Esophagus muscularis mucosa (tissue), 4 donors: ENCODE data around the gene EFCAB14.

Source experiments
- EP300 ChIP-seq: sonication (generic); formaldehyde crosslinking; IDR thresholded peaks from one replicate; pipeline ENCODE4 v1.6.1; 2017; ENCODE audit warnings: antibody characterized with exemption
- POLR2A ChIP-seq: fragments of 450-650 bp; IDR thresholded peaks from one replicate; pipeline ENCODE4 v1.6.1; 2017; ENCODE audit warnings: antibody characterized with exemption, moderate library complexity, mild to moderate bottlenecking, low read depth
- POLR2AphosphoS5 ChIP-seq, 2 donors: sonication (generic); formaldehyde crosslinking; IDR thresholded peaks; one replicate each; pipeline ENCODE4 v1.6.1; 2017; ENCODE audit warnings: antibody characterized with exemption in 2 of 2
- TF ChIP-seq, protein P1 (sequence below), 3 experiments: fragments of 200-600 bp in 2 of 3; fragments of 450-650 bp in 1 of 3; sonication (generic) in 2 of 3; IDR thresholded peaks; one replicate each; pipeline ENCODE4 v1.5.1; 2017 to 2019; ENCODE audit warnings: antibody characterized with exemption in 3 of 3, mild to moderate bottlenecking in 2 of 3, moderate library complexity in 1 of 3

DNA sequence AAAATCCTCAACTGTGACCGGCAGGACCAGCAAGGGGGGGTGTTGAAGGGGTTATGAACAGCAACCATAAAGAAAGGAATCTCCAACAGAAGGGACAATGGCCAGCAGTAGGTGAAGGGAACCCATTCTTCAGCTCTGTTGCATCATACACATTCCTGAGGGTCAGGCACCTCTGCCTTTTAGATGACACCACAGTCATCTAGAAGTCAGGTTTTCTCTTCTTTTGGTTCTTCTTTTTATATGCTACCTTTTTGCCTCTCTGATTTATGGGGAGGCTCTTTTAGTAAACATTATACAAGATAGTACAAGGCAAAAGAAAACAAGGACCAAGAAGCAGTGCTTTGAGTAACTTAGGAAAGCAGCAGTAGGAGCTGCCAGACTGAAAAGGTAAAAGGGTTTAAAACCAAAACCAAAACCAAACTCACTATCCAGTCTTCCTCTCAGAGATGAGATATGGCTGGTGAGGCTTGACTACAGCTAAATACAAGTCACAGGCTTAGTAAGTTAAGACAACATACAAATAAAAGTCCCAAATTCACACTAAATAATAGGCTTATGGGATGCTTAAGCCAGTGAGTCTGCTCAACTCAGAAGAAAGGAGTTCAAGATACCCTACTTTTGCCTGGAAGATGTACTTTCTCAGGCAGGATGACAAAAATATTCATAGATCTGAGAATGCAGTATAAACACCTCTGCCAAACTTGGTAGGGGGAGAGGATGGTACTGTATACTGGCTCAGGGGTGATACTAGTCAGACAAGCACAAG is 43.2 kb downstream of the EFCAB14 start:
- TF ChIP-seq, protein P1, sequence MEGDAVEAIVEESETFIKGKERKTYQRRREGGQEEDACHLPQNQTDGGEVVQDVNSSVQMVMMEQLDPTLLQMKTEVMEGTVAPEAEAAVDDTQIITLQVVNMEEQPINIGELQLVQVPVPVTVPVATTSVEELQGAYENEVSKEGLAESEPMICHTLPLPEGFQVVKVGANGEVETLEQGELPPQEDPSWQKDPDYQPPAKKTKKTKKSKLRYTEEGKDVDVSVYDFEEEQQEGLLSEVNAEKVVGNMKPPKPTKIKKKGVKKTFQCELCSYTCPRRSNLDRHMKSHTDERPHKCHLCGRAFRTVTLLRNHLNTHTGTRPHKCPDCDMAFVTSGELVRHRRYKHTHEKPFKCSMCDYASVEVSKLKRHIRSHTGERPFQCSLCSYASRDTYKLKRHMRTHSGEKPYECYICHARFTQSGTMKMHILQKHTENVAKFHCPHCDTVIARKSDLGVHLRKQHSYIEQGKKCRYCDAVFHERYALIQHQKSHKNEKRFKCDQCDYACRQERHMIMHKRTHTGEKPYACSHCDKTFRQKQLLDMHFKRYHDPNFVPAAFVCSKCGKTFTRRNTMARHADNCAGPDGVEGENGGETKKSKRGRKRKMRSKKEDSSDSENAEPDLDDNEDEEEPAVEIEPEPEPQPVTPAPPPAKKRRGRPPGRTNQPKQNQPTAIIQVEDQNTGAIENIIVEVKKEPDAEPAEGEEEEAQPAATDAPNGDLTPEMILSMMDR (IDR thresholded peaks at IDR 0.05), result no peak
- TF ChIP-seq POLR2A, result no peak
- TF ChIP-seq POLR2AphosphoS5 (IDR thresholded peaks at IDR 0.05), result no peak
- no peak for TF ChIP-seq EP300
